ENCODE measurements around the gene B3GALT5. TPM values are rescaled to one million over a fixed set of nuclear protein-coding genes. Genes with fewer than 3 reads are reported as not detected.

B3GALT5 gene
- total and polyA plus RNA-seq, 8 donors: 0.03 to 1.5 (median 1.1) TPM

GRCh38 chr21:39637197-39637970 is 24.6 kb downstream of the B3GALT5 start:
- H3K4me3 ChIP-seq: no peak overlapping the region
- no peaks in the 10 kb centered on the region for H3K4me1 ChIP-seq
- no peak for DNase-seq
- intact Hi-C loops (cut with DNase I): no loop called here
- H3K36me3 ChIP-seq: no peaks in the 10 kb centered on the region
- no peaks in the 10 kb centered on the region for H3K9me3 ChIP-seq
- TF ChIP-seq CTCF (IDR thresholded peaks at IDR 0.05): no peak
- ATAC-seq: no peak
- no peak overlapping the region for H3K27ac ChIP-seq
- peaks cover 0 to 40% of the 10 kb centered on the region in 2 donors for H3K27me3 ChIP-seq

GRCh38 chr21:39637971-39638240 is 25.2 kb downstream of the B3GALT5 start:
- Histone ChIP-seq H3K27me3 (peaks cover 0 to 45% of the 10 kb centered on the region in 2 donors), H3K4me3 (no peak overlapping the region), H3K27ac (no peak overlapping the region), H3K9me3 (no peaks in the 10 kb centered on the region), H3K36me3 (no peaks in the 10 kb centered on the region), H3K4me1 (no peaks in the 10 kb centered on the region)
- intact Hi-C loops (cut with DNase I): no loop called here
- no peak for TF ChIP-seq CTCF (IDR thresholded peaks at IDR 0.05)
- DNase-seq (no peak), ATAC-seq (no peak)

- DNase-seq: no peak
These were observed 25.5 kb downstream of the B3GALT5 start for GRCh38 chr21:39638281-39638680.

GRCh38 chr21:39640754-39641153 is 28.0 kb downstream of the B3GALT5 start:
- TF ChIP-seq CTCF (IDR thresholded peaks at IDR 0.05): no peak
- H3K4me3 ChIP-seq: no peak overlapping the region
- H3K27me3 ChIP-seq: peaks cover 0 to 59% of the 10 kb centered on the region in 2 donors
- H3K4me1 ChIP-seq: no peaks in the 10 kb centered on the region
- no peak for ATAC-seq
- no peaks in the 10 kb centered on the region for H3K9me3 ChIP-seq
- DNase-seq: no peak
- intact Hi-C loops (cut with DNase I): no loop called here
- H3K36me3 ChIP-seq: no peaks in the 10 kb centered on the region
- no peak overlapping the region for H3K27ac ChIP-seq

More at GRCh38 chr21:39638281-39638680, 25.5 kb downstream of the B3GALT5 start:
- peaks cover 0 to 49% of the 10 kb centered on the region in 2 donors for H3K27me3 ChIP-seq
- intact Hi-C loops (cut with DNase I): no loop called here
- H3K4me3 ChIP-seq: no peak overlapping the region
- H3K27ac ChIP-seq: no peak overlapping the region
- TF ChIP-seq CTCF (IDR thresholded peaks at IDR 0.05): no peak
- no peak for ATAC-seq
- H3K36me3 ChIP-seq: no peaks in the 10 kb centered on the region
- H3K4me1 ChIP-seq: no peaks in the 10 kb centered on the region
- no peaks in the 10 kb centered on the region for H3K9me3 ChIP-seq

GRCh38 chr21:39641827-39642450 is 29.2 kb downstream of the B3GALT5 start:
- H3K4me3 ChIP-seq: no peak overlapping the region
- DNase-seq: no peak
- peaks cover 0 to 59% of the 10 kb centered on the region in 2 donors for H3K27me3 ChIP-seq
- no peak for ATAC-seq
- no peak for TF ChIP-seq CTCF (IDR thresholded peaks at IDR 0.05)
- no peaks in the 10 kb centered on the region for H3K36me3 ChIP-seq
- no peaks in the 10 kb centered on the region for H3K4me1 ChIP-seq
- intact Hi-C loops (cut with DNase I): no loop called here
- no peak overlapping the region for H3K27ac ChIP-seq
- no peaks in the 10 kb centered on the region for H3K9me3 ChIP-seq
